GM21423 (cell line): Measurements from ENCODE around the gene RANBP17.

Experiments used
- ATAC-seq: cut with Tn5 transposase; IDR thresholded peaks from one replicate; pipeline ENCODE4 v1.9.1; 2021; ENCODE audit warnings: mild to moderate bottlenecking, moderate library complexity; ENCODE audit not compliant: unreplicated experiment

RANBP17 gene

GRCh38 chr5:171344936-171345608 is 483.3 kb downstream of the RANBP17 start:
- no peak for ATAC-seq
